T-helper 1 cell treated with Interleukin-12 subunit alpha and Interleukin-12 subunit beta and Interleukin-4 antibody, amounts not matched to agents 30 μg/mL and 1 μg/mL, for 36 hours (primary cell): ENCODE results near the gene FCRL4.

ENCODE experiments used
- H3K27ac Mint-ChIP-seq: one replicate; pipeline ENCODE4 v1.8.0; 2021; ENCODE audit warnings: mild to moderate bottlenecking, mixed read lengths
- H3K27me3 Mint-ChIP-seq: one replicate; pipeline ENCODE4 v1.8.0; 2021; ENCODE audit warnings: low read depth, mixed read lengths
- H3K36me3 Mint-ChIP-seq: one replicate; pipeline ENCODE4 v1.8.0; 2021; ENCODE audit warnings: low read depth, mixed read lengths
- H3K4me1 Mint-ChIP-seq: one replicate; pipeline ENCODE4 v1.8.0; 2021; ENCODE audit warnings: low read depth, mixed read lengths
- H3K4me3 Mint-ChIP-seq: one replicate; pipeline ENCODE4 v1.8.0; 2021; ENCODE audit warnings: mild to moderate bottlenecking, moderate library complexity, mixed read lengths
- H3K9me3 Mint-ChIP-seq: one replicate; pipeline ENCODE4 v1.8.0; 2021; ENCODE audit warnings: mixed read lengths

Gene FCRL4

GRCh38 chr1:157523774-157524493 is 74.0 kb downstream of the FCRL4 start:
- Mint-ChIP-seq H3K27ac (no peak overlapping the region), H3K27me3 (no peaks in the 10 kb centered on the region), H3K4me3 (no peak overlapping the region), H3K36me3 (no peaks in the 10 kb centered on the region), H3K9me3 (no peaks in the 10 kb centered on the region), H3K4me1 (peaks cover 3% of the 10 kb centered on the region)
